ENCODE data around the gene PLXND1.

DNA sequence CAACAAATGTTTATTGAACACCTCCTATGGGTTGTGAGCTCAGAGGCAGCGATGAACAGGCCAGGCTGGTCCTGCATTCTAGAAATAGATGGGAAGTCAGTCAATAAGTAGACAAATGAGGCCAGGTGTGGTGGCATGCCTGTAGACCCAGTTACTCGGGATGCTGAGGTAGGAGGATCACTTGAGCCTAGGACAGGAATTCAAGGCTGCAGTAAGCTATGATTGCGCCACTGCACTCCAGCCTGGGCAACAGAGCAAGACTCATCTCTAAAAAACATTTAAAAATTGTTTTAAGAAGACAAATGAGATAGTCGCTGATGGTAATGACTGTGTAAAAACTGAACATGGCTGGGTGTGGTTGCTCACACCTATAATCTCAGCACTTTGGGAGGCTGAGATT lies 82.4 kb downstream of the PLXND1 start:
- TF ChIP-seq, protein P1, sequence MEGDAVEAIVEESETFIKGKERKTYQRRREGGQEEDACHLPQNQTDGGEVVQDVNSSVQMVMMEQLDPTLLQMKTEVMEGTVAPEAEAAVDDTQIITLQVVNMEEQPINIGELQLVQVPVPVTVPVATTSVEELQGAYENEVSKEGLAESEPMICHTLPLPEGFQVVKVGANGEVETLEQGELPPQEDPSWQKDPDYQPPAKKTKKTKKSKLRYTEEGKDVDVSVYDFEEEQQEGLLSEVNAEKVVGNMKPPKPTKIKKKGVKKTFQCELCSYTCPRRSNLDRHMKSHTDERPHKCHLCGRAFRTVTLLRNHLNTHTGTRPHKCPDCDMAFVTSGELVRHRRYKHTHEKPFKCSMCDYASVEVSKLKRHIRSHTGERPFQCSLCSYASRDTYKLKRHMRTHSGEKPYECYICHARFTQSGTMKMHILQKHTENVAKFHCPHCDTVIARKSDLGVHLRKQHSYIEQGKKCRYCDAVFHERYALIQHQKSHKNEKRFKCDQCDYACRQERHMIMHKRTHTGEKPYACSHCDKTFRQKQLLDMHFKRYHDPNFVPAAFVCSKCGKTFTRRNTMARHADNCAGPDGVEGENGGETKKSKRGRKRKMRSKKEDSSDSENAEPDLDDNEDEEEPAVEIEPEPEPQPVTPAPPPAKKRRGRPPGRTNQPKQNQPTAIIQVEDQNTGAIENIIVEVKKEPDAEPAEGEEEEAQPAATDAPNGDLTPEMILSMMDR (IDR thresholded peaks at IDR 0.05): no peak
- no peak for TF ChIP-seq POLR2A (IDR thresholded peaks at IDR 0.05)
